Measurements from ENCODE around the gene OPHN1.
"Not testable (repeated sequence)": the region's sequence is repeated elsewhere in the genome, so short reads cannot be mapped to it uniquely, and the experiment has no call there.

OPHN1 gene

DNA sequence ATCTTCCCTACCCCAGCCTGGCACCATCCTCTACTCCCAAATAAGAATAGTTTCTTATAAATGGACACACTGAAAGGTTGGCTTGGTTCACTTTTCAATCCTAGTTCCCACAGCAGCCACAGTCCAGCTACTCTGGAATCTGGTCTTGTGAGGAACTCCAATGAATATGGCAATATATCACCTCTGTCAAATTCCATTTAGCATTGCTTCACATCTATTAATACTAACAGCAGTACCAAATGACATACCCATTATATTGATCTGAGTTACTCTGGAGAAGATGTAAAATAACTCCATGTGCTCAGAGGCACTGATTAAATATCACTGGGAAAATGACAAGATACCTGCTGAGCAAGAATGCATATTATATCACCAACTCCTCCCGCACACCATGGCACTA lies 8.6 kb downstream of the OPHN1 start:
- DNase-seq (ENCODE audit: low read depth in 2 of 3, low spot score in 2 of 3) = no peak

- DNase-seq (ENCODE audit: low read depth in 2 of 3, low spot score in 2 of 3) = no peak
Measured at GRCh38 chrX:68422478-68422877, 10.8 kb downstream of the OPHN1 start.

DNA sequence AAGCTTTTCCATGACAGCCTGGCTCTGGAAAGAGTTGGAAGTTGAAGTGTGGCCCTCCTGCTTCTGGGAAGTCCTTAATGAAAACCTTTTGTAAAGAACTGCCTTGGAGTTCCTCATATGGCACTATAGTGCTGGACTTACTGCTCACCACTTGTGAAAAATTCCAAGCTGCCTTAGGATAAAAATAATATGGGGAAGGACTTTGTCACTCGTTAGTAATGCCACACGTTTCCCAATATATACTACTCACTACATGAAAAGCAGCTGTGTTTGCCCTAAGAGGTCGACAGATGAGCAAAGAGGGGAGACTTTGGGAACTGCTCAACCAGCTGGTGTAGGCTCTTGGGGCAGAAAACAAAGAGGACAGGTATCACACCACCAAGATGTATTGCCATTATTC lies 11.7 kb downstream of the OPHN1 start:
- no peak for DNase-seq (ENCODE audit: low read depth in 2 of 3, low spot score in 2 of 3)

DNA sequence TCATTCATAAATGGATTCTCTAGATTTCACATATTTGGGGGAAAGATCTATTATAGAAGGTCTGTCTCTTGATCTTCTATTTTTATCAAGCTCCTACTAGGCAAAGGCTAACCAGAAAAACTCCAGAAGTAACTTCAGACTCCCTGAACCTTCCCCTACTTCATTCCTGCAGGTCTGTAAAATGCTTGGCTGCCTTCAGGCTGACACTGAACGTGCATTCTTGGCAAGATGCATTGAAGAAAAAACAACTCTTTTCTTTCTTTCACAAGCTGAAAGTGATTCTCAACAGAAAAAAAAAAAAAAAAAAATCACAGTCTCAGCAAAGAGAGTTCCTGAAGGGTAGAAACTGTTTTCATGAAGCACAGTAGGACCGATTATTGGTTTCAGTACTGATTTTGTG lies 12.7 kb downstream of the OPHN1 start:
- DNase-seq (ENCODE audit: low read depth in 2 of 3, low spot score in 2 of 3) = no peak

GRCh38 chrX:68419975-68420374 lies 13.3 kb downstream of the OPHN1 start:
- no peak for DNase-seq (ENCODE audit: low read depth in 2 of 3, low spot score in 2 of 3)

DNA sequence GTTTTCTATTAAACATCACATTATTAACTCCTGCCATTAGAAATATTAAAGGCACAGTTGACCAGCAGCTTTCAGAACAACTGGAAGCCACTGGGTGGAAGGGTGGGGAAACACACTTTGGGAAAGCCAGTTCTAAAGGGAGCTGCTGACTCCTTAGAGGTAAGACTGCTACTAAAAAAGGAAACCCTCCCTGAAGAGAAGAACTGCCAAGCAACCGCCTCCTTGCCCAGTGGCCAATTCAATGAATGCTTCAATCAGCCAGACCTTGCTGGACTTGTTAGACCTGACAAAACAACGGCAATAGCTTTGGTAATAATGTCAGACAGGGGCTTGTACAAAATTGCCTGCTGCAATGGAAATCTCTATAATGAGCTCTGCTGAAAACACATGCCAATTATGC lies 15.6 kb downstream of the OPHN1 start:
- no peak for DNase-seq (ENCODE audit: low read depth in 2 of 3, low spot score in 2 of 3)

DNA sequence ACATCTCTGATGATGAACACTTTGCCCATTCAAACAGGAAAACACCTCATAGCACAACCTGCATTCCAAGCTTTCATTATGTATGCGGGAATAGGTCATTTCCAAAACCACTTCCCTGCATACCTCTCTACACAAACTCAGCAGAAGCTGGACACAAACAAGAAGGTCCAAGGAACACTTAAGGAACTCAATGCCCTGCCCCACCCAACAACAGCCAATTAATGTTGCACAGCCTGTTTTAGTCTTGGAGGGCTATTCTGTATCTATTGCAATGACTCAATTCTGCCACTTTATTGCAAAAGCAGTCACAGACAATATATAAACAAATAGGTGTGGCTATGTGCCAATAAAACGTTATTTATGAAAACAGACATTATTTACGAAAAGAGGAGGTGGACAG lies 16.7 kb downstream of the OPHN1 start:
- DNase-seq (ENCODE audit: low read depth in 2 of 3, low spot score in 2 of 3) = no peak

GRCh38 chrX:68415316-68415715 lies 18.0 kb downstream of the OPHN1 start:
- no peak for DNase-seq (ENCODE audit: low read depth in 2 of 3, low spot score in 2 of 3)

DNA sequence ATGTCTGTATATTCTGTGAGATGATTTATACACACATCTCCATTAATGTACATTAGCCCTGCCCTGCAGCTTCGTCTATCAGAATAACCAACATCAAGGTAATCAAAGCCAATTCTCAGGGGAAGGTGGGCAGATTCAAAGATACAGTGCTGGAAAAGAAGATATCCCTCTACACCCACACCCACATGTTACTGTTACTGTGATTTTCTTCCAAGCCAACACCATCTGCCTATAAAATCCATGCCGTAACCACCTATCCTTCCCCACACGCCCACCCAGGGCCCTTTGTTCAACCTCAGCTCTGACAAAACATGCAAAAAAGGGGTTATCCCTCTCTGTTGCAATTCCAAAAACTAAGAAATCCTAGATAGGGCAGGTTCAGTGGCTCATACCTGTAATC lies 20.0 kb downstream of the OPHN1 start:
- no peak for DNase-seq (ENCODE audit: low read depth in 2 of 3, low spot score in 2 of 3)

DNA sequence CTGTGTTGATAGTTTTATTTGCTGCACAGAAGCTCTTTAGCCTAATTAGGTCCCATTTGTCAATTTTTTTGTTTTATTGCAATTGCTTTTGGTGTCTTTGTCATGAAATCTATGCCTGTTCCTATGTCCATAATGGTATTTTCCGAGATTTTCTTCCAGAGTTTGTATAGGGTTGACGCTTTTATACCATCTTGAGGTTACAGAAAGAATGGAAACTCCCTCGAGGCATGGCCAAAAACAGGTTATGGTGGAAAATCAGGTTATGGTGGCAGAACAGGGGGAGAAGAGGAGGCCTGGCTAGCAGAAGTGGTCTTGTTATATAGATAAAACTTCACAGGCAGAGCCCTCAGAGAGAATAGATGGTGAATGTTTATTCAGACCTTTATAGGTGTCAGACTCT lies 21.6 kb downstream of the OPHN1 start:
- DNase-seq (ENCODE audit: low read depth in 2 of 3, low spot score in 2 of 3) = no peak

- no peak for DNase-seq (ENCODE audit: low read depth in 2 of 3, low spot score in 2 of 3)
Measured at GRCh38 chrX:68409194-68409593, 24.1 kb downstream of the OPHN1 start.

GRCh38 chrX:68403522-68403921 lies 29.8 kb downstream of the OPHN1 start:
- DNase-seq (ENCODE audit: low read depth in 2 of 3, low spot score in 2 of 3) = no peak

- no peak for DNase-seq (ENCODE audit: low read depth in 2 of 3, low spot score in 2 of 3)
Measured at GRCh38 chrX:68403038-68403437, 30.3 kb downstream of the OPHN1 start.

- DNase-seq (ENCODE audit: low read depth in 2 of 3, low spot score in 2 of 3) = no peak
Measured at GRCh38 chrX:68402094-68402493, 31.2 kb downstream of the OPHN1 start.

- no peak for DNase-seq (ENCODE audit: low read depth in 2 of 3, low spot score in 2 of 3)
Measured at GRCh38 chrX:68398291-68398690, 35.0 kb downstream of the OPHN1 start.

GRCh38 chrX:68396953-68397352 lies 36.3 kb downstream of the OPHN1 start:
- no peak for DNase-seq (ENCODE audit: low read depth in 2 of 3, low spot score in 2 of 3)

GRCh38 chrX:68389419-68389960 lies 43.8 kb downstream of the OPHN1 start:
- not testable (repeated sequence) for DNase-seq (ENCODE audit: low read depth in 2 of 3, low spot score in 2 of 3)

GRCh38 chrX:68387776-68388175 lies 45.5 kb downstream of the OPHN1 start:
- no peak for DNase-seq (ENCODE audit: low read depth in 2 of 3, low spot score in 2 of 3)

DNA sequence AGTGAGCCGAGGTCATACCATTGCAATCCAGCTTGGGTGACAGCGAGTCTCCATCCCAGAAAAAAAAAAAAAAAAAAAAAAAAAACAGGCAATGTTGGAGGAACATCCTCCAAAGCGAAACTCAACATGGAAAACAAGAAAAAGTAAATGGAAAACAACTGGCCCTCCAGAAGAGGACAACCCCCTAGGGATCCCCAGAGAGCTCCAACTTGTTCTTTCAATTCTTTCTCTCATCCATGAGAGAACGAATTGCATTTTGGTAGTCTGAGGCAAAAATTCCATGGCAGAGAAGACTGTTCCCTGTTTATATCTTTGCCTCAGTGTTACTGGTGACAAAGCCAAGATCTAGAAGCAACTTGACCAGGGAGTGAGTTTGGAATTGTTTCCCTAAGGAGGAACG lies 49.8 kb downstream of the OPHN1 start:
- no peak for DNase-seq (ENCODE audit: low read depth in 2 of 3, low spot score in 2 of 3)

GRCh38 chrX:68377579-68377978 lies 55.7 kb downstream of the OPHN1 start:
- not testable (repeated sequence) for DNase-seq (ENCODE audit: low read depth in 2 of 3, low spot score in 2 of 3)

DNA sequence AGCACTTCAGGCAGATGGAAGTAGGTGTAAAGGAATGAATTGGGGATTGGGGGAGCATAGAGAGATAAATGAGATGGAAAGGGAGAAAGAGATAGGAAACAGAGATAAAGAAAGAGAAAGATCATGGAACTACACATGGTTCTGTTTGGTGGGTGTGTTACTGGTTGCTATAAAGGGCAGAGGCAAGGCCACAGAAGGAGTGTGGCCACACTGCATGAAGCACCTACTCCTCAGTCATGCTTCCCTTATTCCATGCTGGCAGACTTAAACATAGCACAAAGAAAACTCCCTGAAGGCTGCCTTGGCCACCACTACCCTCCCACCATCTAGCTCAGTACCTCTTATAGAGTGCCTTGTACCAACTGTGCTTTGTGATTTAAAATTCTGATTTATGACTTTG lies 56.9 kb downstream of the OPHN1 start:
- DNase-seq (ENCODE audit: low read depth in 2 of 3, low spot score in 2 of 3) = no peak

DNA sequence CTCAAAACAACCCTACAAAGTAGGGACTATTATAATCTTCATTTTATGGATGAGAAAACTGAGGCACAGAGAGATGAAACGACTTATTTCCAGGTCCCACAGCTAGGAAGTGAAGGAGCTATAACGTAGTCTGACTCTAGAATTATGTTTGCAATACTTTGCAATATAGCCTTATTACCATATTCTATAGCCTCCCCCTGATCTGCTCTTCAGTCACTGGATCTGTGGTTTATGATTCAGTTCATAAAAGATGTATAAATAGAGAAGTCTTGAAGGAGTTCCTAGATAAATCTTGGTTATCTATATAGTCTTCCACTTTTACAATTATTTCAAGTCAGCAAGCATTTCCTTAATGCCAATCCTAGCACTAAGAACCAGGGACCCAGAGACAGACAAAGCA lies 57.5 kb downstream of the OPHN1 start:
- no peak for DNase-seq (ENCODE audit: low read depth in 2 of 3, low spot score in 2 of 3)

- no peak for DNase-seq (ENCODE audit: low read depth in 2 of 3, low spot score in 2 of 3)
Measured at GRCh38 chrX:68372665-68373064, 60.6 kb downstream of the OPHN1 start.

GRCh38 chrX:68369559-68369958 lies 63.7 kb downstream of the OPHN1 start:
- no peak for DNase-seq (ENCODE audit: low read depth in 2 of 3, low spot score in 2 of 3)

Data from activated CD8-positive, alpha-beta memory T cell treated with anti-CD3 and anti-CD28 coated beads for 48 hours (primary cell).